OCI-LY7 (cell line): Measurements from ENCODE around the gene MFAP5.

Experiments
- EZH2phosphoT487 ChIP-seq: fragments of 200-600 bp; sonication (generic); IDR thresholded peaks from 2 replicates; pipeline ENCODE4 v1.6.1; 2018; ENCODE audit warnings: low read depth, borderline replicate concordance, mild to moderate bottlenecking, mixed run types, antibody characterized with exemption, low read length, moderate library complexity, mixed read lengths
- TF ChIP-seq, protein P1 (sequence below): fragments of 200-600 bp; sonication (generic); conservative IDR thresholded peaks from 2 replicates; pipeline ENCODE4 v1.5.1; 2014; ENCODE audit warnings: mild to moderate bottlenecking, antibody characterized with exemption, low read length, moderate library complexity, mixed read lengths

DNA sequence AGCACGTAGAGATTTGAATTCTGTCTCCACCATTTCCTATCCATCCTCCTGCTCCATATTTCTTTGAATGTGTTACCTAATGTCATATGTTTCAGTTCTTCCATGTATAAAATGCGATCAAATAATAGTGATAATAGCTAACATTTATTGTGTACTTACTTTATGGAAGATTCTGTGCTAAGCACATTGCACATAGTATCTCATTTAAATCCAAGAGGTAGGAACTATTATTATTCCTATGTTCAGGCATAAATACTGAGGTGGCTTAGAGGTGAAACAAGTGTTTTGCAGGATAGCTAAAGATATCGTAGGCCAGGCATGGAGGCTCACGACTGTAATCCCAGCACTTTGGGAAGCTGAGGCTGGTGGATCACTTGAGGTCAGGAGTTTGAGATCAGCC, 32.5 kb downstream of the MFAP5 start:
- TF ChIP-seq, protein P1, sequence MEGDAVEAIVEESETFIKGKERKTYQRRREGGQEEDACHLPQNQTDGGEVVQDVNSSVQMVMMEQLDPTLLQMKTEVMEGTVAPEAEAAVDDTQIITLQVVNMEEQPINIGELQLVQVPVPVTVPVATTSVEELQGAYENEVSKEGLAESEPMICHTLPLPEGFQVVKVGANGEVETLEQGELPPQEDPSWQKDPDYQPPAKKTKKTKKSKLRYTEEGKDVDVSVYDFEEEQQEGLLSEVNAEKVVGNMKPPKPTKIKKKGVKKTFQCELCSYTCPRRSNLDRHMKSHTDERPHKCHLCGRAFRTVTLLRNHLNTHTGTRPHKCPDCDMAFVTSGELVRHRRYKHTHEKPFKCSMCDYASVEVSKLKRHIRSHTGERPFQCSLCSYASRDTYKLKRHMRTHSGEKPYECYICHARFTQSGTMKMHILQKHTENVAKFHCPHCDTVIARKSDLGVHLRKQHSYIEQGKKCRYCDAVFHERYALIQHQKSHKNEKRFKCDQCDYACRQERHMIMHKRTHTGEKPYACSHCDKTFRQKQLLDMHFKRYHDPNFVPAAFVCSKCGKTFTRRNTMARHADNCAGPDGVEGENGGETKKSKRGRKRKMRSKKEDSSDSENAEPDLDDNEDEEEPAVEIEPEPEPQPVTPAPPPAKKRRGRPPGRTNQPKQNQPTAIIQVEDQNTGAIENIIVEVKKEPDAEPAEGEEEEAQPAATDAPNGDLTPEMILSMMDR, result no peak
- TF ChIP-seq EZH2phosphoT487, result no peak
